B cell (primary cell): ENCODE data around the gene RAB30. TPM values are rescaled to one million over a fixed set of nuclear protein-coding genes. Genes with fewer than 3 reads are reported as not detected.
A peak's percentile ranks its signal among the peaks of the same experiment; 100 is the strongest.

ENCODE experiments used
- ATAC-seq: fragments of 200-7000 bp; cut with Tn5 transposase; one replicate; pipeline ENCODE4 v1.10.0; 2021; ENCODE audit warnings: low read depth, mild to moderate bottlenecking, moderate number of reproducible peaks, moderate library complexity
- CTCF ChIA-PET: fragments of 350-600 bp; sonication (Branson Sonifier 250); formaldehyde crosslinking; loops from one replicate; lab custom pipeline; 2021; ENCODE audit warnings: antibody characterized with exemption, inconsistent platforms; lab: Charles Lee
- POLR2A ChIA-PET: fragments of 350-600 bp; sonication (Branson Sonifier 250); formaldehyde crosslinking; loops from one replicate; lab custom pipeline; 2021; ENCODE audit warnings: antibody characterized with exemption; lab: Charles Lee
- DNase-seq: peaks from one replicate; pipeline ENCODE4 v3.0.0; 2013
- H2AFZ ChIP-seq: 2 replicates; pipeline ENCODE4 v1.6.1; 2012; ENCODE audit warnings: mild to moderate bottlenecking, low read depth, low read length; ENCODE audit not compliant: insufficient read depth, poor library complexity, severe bottlenecking
- H3K27ac ChIP-seq, 2 donors: 1 replicate in 1 of 2; 2 replicates in 1 of 2; pipeline ENCODE4 v1.5.1; 2012 to 2013; ENCODE audit warnings: low read length in 2 of 2, mild to moderate bottlenecking in 2 of 2, moderate library complexity in 1 of 2
- H3K27me3 ChIP-seq, 4 experiments: fragments of 200-600 bp in 1 of 4; sonication (generic) in 1 of 4; replicated peaks in 1 of 4; 1 replicate in 2 of 4; 2 replicates in 2 of 4; pipeline versions ENCODE4 v1.6.1 to v1.7.0; 2013 to 2016; ENCODE audit warnings: low read length in 3 of 4, mild to moderate bottlenecking in 2 of 4, mixed read lengths in 1 of 4, moderate library complexity in 1 of 4; ENCODE audit not compliant: insufficient read depth in 4 of 4, control insufficient read depth in 3 of 4; ENCODE audit errors: control extremely low read depth in 1 of 4
- H3K36me3 ChIP-seq, 2 experiments: replicated peaks in 1 of 2; 1 replicate in 1 of 2; 2 replicates in 1 of 2; pipeline versions ENCODE4 v1.6.1 to v1.7.1; 2013; ENCODE audit warnings: low read length in 1 of 2; ENCODE audit not compliant: insufficient read depth in 2 of 2, control insufficient read depth in 1 of 2; ENCODE audit errors: control extremely low read depth in 1 of 2, extremely low read depth in 1 of 2
- H3K4me1 ChIP-seq, 2 donors: fragments of 200-600 bp in 1 of 2; sonication (generic) in 1 of 2; 1 replicate in 1 of 2; 2 replicates in 1 of 2; pipeline versions ENCODE4 v1.5.1 to v1.6.1; 2013 to 2017; ENCODE audit warnings: low read length in 2 of 2; ENCODE audit not compliant: control insufficient read depth in 2 of 2, insufficient read depth in 2 of 2
- H3K4me2 ChIP-seq: replicated peaks from 2 replicates; pipeline ENCODE3; 2012; ENCODE audit warnings: mild to moderate bottlenecking, low read depth, low read length; ENCODE audit not compliant: poor library complexity, severe bottlenecking
- H3K4me3 ChIP-seq, 5 experiments: fragments of 200-600 bp in 1 of 5; sonication (generic) in 1 of 5; 1 replicate in 3 of 5; 2 replicates in 2 of 5; pipeline versions ENCODE4 v1.5.1 to v1.7.0; 2011 to 2016; ENCODE audit warnings: low read length in 4 of 5, mild to moderate bottlenecking in 4 of 5, low read depth in 2 of 5, control low read depth in 1 of 5, moderate library complexity in 1 of 5; ENCODE audit not compliant: insufficient read depth in 1 of 5; ENCODE audit errors: control extremely low read depth in 1 of 5, extremely low read depth in 1 of 5
- H3K79me2 ChIP-seq: fragments of 200-600 bp; sonication (generic); one replicate; pipeline ENCODE4 v1.6.0; 2016; ENCODE audit warnings: low read length; ENCODE audit not compliant: control insufficient read depth, insufficient read depth
- H3K9ac ChIP-seq: fragments of 200-600 bp; sonication (generic); 2 replicates; pipeline ENCODE4 v1.6.1; 2017; ENCODE audit warnings: mild to moderate bottlenecking, low read length, moderate library complexity
- H3K9me3 ChIP-seq, 3 donors: one replicate each; pipeline versions ENCODE4 v1.6.1 to v1.7.1; 2013; ENCODE audit warnings: low read length in 2 of 3; ENCODE audit not compliant: control insufficient read depth in 2 of 3, insufficient read depth in 1 of 3; ENCODE audit errors: control extremely low read depth in 1 of 3
- H4K20me1 ChIP-seq: 2 replicates; pipeline ENCODE4 v1.6.0; 2012; ENCODE audit warnings: mild to moderate bottlenecking, low read length; ENCODE audit not compliant: insufficient read depth, control insufficient read depth, poor library complexity, severe bottlenecking
- H3K27ac Mint-ChIP-seq: one replicate; pipeline ENCODE4 v1.8.0; 2021; ENCODE audit warnings: mixed read lengths
- H3K27me3 Mint-ChIP-seq: one replicate; pipeline ENCODE4 v1.8.0; 2021; ENCODE audit warnings: mixed read lengths
- H3K4me1 Mint-ChIP-seq: one replicate; pipeline ENCODE4 v1.8.0; 2021; ENCODE audit warnings: mixed read lengths
- H3K4me3 Mint-ChIP-seq: one replicate; pipeline ENCODE4 v1.8.0; 2021; ENCODE audit warnings: mixed read lengths
- H3K9me3 Mint-ChIP-seq: one replicate; pipeline ENCODE4 v1.8.0; 2022; ENCODE audit warnings: mixed read lengths; ENCODE audit not compliant: insufficient read depth
- EZH2 ChIP-seq: IDR thresholded peaks from 2 replicates; pipeline ENCODE4 v1.6.1; 2012; ENCODE audit warnings: borderline replicate concordance, low read depth, mild to moderate bottlenecking, moderate library complexity, low read length; ENCODE audit not compliant: insufficient read depth, poor library complexity, severe bottlenecking
- WGBS: methylation state at CpG from one replicate; pipeline ENCODE4 v1.1.5; 2013; ENCODE audit warnings: missing lambda C conversion rate; ENCODE audit not compliant: insufficient coverage; 5-methylcytosine and 5-hydroxymethylcytosine counted together
- intact Hi-C: fragments of 100-400 bp; cut with micrococcal nuclease; formaldehyde crosslinking; loops from one replicate; pipeline ENCODE4 v1.10.0; 2022
- polyA plus RNA-seq: library from polyadenylated mRNA; depleted of rRNA; stranded (reverse); fragments of >200 nt; gene quantifications from 2 replicates; pipeline ENCODE4 v1.2.3, GENCODE V29; 2012
- total RNA-seq, 2 donors: library from RNA; stranded (reverse); fragments of 120-200 nt in 1 of 2; gene quantifications; 1 replicate in 1 of 2; 2 replicates in 1 of 2; pipeline versions ENCODE4 v1.2.3 to v1.2.4, GENCODE V29; 2013 to 2022
- TF ChIP-seq, protein P1 (sequence below): fragments of 200-600 bp; IDR thresholded peaks from one replicate; pipeline ENCODE4 v1.8.0; 2022; ENCODE audit warnings: antibody characterized with exemption, mild to moderate bottlenecking

The RAB30 gene
- total and polyA plus RNA-seq, 2 donors (not counting 1 experiment from before 2014, with no cell fraction given): 26.6 to 214 TPM

DNA sequence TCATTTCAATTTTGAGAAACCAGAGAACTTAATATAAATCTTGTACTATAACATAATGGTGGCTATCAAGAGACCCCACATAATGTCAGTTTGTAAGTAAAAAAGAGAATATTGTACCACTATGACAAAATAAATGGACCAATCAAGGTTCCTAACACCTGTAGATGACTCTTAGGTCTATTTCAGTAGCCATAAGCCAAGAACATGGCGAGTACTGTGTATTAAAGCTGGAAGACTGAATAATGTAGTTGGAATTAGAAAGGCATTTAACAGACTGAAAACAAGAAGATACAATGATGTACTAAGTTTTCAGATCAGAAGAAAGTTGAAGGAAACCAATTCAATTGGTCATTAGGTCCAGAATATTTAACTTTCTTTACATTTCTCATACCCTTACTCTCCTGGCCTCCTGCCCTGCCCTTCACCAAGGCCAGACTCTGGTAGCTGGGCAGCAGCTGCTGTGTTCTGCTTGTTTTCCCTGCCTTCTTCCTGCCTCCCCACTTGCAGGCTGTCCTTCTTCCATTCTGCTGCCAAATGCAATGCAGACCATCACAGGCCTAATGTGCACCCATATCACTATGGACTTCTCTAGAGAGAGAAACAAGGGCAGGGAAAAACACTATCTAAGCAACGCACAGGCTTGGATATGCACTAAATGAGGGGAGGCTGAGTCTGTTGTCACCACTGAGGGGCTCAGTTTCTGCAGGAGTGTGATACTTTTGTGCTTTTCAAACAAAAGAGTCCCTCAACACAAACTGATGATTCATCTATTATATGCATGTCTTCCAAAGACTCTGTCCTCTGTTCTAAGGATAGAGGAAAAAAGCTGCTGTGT, 60.1 kb downstream of the RAB30 start:
- Histone ChIP-seq H4K20me1 (peaks cover 72% of the 10 kb centered on the region), H3K27ac (peak overlapping the region in 1 of 2 donors; percentile 14), H3K4me1 (peaks cover 54 to 59% of the 10 kb centered on the region in 2 donors), H3K36me3 (peaks cover under 1 to 7% of the 10 kb centered on the region in 2 experiments), H3K4me3 (no peak overlapping the region), H3K27me3 (no peaks in the 10 kb centered on the region), H3K9ac (no peak overlapping the region), H3K4me2 (no peak overlapping the region), H3K9me3 (no peaks in the 10 kb centered on the region), H3K79me2 (peaks cover 96% of the 10 kb centered on the region), H2AFZ (no peak overlapping the region)
- intact Hi-C loops: loop anchor here (2.0 kb wide), 2 partner anchors 15 kb away; no protein-coding TSS in a partner anchor
- DNase-seq (no peak), ATAC-seq (no peak)
- ChIA-PET CTCF (interaction anchor here (0.9 to 1.2 kb wide), 2 partner anchors 86 to 144 kb away, joined by 3 to 4 read pairs; no protein-coding TSS in a partner anchor), POLR2A (no interaction called here)
- Mint-ChIP-seq H3K4me3 (no peak overlapping the region), H3K27me3 (no peaks in the 10 kb centered on the region), H3K4me1 (peaks cover 87% of the 10 kb centered on the region), H3K27ac (peak overlapping the region; percentile 59), H3K9me3 (no peaks in the 10 kb centered on the region)
- WGBS: 80% methylated on average over 1 of the region's 2 CpGs
- no peak for TF ChIP-seq EZH2
- TF ChIP-seq, protein P1, sequence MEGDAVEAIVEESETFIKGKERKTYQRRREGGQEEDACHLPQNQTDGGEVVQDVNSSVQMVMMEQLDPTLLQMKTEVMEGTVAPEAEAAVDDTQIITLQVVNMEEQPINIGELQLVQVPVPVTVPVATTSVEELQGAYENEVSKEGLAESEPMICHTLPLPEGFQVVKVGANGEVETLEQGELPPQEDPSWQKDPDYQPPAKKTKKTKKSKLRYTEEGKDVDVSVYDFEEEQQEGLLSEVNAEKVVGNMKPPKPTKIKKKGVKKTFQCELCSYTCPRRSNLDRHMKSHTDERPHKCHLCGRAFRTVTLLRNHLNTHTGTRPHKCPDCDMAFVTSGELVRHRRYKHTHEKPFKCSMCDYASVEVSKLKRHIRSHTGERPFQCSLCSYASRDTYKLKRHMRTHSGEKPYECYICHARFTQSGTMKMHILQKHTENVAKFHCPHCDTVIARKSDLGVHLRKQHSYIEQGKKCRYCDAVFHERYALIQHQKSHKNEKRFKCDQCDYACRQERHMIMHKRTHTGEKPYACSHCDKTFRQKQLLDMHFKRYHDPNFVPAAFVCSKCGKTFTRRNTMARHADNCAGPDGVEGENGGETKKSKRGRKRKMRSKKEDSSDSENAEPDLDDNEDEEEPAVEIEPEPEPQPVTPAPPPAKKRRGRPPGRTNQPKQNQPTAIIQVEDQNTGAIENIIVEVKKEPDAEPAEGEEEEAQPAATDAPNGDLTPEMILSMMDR: no peak

DNA sequence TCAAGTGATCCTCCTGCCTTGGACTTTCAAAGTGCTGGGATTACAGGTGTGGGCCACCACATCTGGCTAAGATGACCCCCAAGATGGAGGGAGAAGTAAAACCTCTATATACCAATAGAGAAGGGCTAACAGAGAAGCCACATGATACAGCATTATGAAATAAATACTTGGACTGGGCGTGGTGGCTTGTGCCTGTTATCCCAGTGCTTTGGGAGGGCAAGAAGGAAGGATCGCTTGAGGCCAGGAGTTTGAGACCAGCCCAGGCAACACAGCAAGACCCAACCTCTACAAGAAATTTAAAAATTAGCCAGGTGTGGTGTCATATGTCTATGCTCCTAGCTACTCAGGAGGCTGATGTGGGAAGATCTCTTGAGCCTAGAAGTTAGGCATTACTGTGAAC, 61.7 kb downstream of the RAB30 start:
- Mint-ChIP-seq H3K27me3 (no peaks in the 10 kb centered on the region), H3K4me1 (peaks cover 82% of the 10 kb centered on the region), H3K9me3 (no peaks in the 10 kb centered on the region), H3K4me3 (no peak overlapping the region), H3K27ac (peak overlapping the region; percentile 74)
- CTCF ChIA-PET: interaction anchor here (1.2 kb wide), 1 partner anchor 84 kb away, joined by 3 read pairs; no protein-coding TSS in a partner anchor
- Histone ChIP-seq H3K4me3 (no peak overlapping the region), H3K4me1 (peaks cover 57 to 62% of the 10 kb centered on the region in 2 donors), H3K4me2 (no peak overlapping the region), H3K27ac (peak overlapping the region in 1 of 2 donors; percentile 59), H4K20me1 (peaks cover 72% of the 10 kb centered on the region), H3K79me2 (peaks cover 96% of the 10 kb centered on the region), H3K9ac (no peak overlapping the region), H2AFZ (no peak overlapping the region), H3K36me3 (peaks cover 0 to 7% of the 10 kb centered on the region in 2 experiments), H3K9me3 (no peaks in the 10 kb centered on the region), H3K27me3 (no peaks in the 10 kb centered on the region)
- intact Hi-C loops: loop anchor here (2.0 to 5.0 kb wide), 3 partner anchors 13 to 38 kb away; no protein-coding TSS in a partner anchor
- DNase-seq (no peak), ATAC-seq (no peak)
- POLR2A ChIA-PET: no interaction called here
- TF ChIP-seq, protein P1: no peak
- TF ChIP-seq EZH2: no peak
- 100% methylated on average over 1 of the region's 2 CpGs for WGBS
